T-helper 2 cell treated with Interferon-gamma antibody and Interleukin-4, amounts not matched to agents 5 μg/mL and 100 μg/mL, for 36 hours (primary cell): ENCODE data around the gene TPK1.
A peak's percentile ranks its signal among the peaks of the same experiment; 100 is the strongest.
"Not testable (repeated sequence)": the region's sequence is repeated elsewhere in the genome, so short reads cannot be mapped to it uniquely, and the experiment has no call there.

Experiments used
- DNase-seq: peaks from one replicate; pipeline ENCODE4 v3.0.0; 2021; ENCODE audit warnings: low spot score
- H3K27ac Mint-ChIP-seq: one replicate; pipeline ENCODE4 v1.8.0; 2021; ENCODE audit warnings: mild to moderate bottlenecking, mixed read lengths
- H3K27me3 Mint-ChIP-seq: one replicate; pipeline ENCODE4 v1.8.0; 2021; ENCODE audit warnings: low read depth, mixed read lengths
- H3K36me3 Mint-ChIP-seq: one replicate; pipeline ENCODE4 v1.8.0; 2021; ENCODE audit warnings: low read depth, mixed read lengths
- H3K4me1 Mint-ChIP-seq: one replicate; pipeline ENCODE4 v1.8.0; 2021; ENCODE audit warnings: low read depth, mixed read lengths
- H3K4me3 Mint-ChIP-seq: one replicate; pipeline ENCODE4 v1.8.0; 2022; ENCODE audit warnings: mild to moderate bottlenecking, moderate library complexity, mixed read lengths
- H3K9me3 Mint-ChIP-seq: one replicate; pipeline ENCODE4 v1.8.0; 2021; ENCODE audit warnings: mixed read lengths

The TPK1 gene

DNA sequence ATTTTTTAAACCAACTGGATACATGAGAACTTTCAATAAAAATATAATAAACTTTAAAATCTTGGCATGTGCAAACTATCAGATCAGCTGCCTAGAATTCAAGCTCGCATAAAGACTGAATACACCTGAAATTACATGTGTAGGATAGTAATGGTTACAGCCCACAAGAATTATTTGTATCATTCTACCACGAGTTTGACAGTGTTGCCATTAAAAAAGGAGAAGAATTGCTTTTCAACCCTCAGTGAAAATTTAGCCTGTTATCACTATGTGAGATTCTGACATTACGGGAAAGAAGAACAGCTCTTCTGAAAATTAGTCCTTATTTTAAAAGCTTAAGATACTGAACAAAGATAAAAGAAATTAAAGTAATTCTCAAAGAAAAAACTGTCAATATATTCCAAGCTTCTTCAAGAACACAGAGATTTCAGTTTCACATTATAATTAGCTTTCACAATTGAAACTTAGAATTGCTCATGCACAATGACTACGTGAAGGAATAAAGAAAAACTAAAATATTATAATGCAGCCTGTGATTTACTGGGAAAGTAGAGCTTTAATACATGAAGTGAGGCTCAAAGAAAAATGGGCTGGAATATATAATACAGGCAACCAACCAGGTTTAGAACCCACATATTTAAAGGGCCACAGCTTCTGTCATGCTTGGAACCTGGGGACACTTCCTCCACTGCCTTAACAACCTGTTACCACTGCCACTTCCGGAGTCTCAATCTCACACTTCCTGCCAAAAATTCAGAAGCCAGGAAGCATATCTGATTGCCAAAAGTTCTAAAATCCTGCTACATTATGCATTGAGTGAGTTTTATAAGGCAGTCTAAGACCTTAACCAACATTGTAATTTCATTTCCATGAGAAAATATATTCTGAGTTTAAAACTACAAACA is 23.2 kb downstream of the TPK1 start:
- peak; percentile 38 for DNase-seq
- H3K36me3 Mint-ChIP-seq = peaks cover 8% of the 10 kb centered on the region

GRCh38 chr7:144805627-144806239 is 30.1 kb downstream of the TPK1 start:
- Mint-ChIP-seq H3K27ac (no peak overlapping the region), H3K27me3 (no peaks in the 10 kb centered on the region), H3K4me3 (no peak overlapping the region), H3K4me1 (peaks cover 18% of the 10 kb centered on the region), H3K9me3 (no peaks in the 10 kb centered on the region), H3K36me3 (peaks cover 20% of the 10 kb centered on the region)
- DNase-seq = no peak

More for the DNA sequence above, 23.2 kb downstream of the TPK1 start:
- Mint-ChIP-seq H3K9me3 (no peaks in the 10 kb centered on the region), H3K4me1 (peaks cover 43% of the 10 kb centered on the region), H3K27ac (peak overlapping the region; percentile 86), H3K27me3 (no peaks in the 10 kb centered on the region), H3K4me3 (peak overlapping the region; percentile 75)

- H3K27me3 Mint-ChIP-seq, H3K4me3 Mint-ChIP-seq, H3K27ac Mint-ChIP-seq, DNase-seq: not testable (repeated sequence)
- Mint-ChIP-seq H3K9me3 (peaks cover 20% of the 10 kb centered on the region), H3K4me1 (peaks cover 14% of the 10 kb centered on the region), H3K36me3 (peaks cover 27% of the 10 kb centered on the region)
These were observed 35.0 kb downstream of the TPK1 start for GRCh38 chr7:144800678-144801436.

DNA sequence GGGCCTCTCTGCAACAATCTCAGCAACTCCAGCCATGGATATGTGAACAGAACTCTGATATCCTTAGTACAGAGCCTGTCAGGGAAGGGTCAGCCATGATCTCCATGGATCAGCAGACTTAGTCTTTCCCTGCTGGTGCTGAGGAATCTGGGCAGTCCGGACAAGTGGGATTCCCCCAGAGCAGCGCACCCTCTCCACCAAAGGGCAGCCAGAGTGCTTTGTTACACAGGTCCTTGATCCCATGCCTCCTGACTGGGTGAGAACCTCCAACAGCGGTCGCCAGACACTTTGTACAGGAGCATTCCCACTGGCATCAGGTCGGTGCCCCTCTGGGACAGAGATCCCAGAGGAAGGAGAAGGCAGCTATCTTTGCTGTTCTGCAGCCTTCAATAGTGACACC is 38.9 kb downstream of the TPK1 start:
- Mint-ChIP-seq H3K4me1 (peaks cover 14% of the 10 kb centered on the region), H3K4me3 (no peak overlapping the region), H3K27me3 (no peaks in the 10 kb centered on the region), H3K27ac (no peak overlapping the region), H3K36me3 (peaks cover 20% of the 10 kb centered on the region), H3K9me3 (peaks cover 20% of the 10 kb centered on the region)
- no peak for DNase-seq

GRCh38 chr7:144792050-144792449 is 43.8 kb downstream of the TPK1 start:
- DNase-seq = no peak
- no peak overlapping the region for H3K27ac Mint-ChIP-seq
- H3K4me1 Mint-ChIP-seq = no peaks in the 10 kb centered on the region
- H3K27me3 Mint-ChIP-seq = no peaks in the 10 kb centered on the region
- H3K4me3 Mint-ChIP-seq = no peak overlapping the region
- no peaks in the 10 kb centered on the region for H3K36me3 Mint-ChIP-seq
- H3K9me3 Mint-ChIP-seq = no peaks in the 10 kb centered on the region

DNA sequence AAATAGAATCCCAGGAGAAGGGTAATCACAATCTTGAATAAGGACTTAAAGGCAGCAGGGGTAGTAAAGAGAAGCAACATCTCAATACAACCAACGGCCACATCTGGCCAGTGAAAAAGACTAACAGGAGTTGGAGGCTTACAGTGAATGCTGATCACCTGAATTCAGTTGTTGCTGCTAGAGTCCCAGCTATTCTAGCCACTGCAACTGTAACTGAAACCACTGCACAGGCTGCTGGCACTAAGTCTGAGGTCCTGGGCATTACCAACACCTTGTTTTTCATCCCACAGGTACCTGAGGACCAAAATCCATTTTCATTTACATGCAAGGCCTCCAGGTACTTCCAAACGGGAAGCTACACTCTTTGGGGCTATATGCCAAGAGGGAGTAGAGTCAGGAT is 44.4 kb downstream of the TPK1 start:
- Mint-ChIP-seq H3K27ac (no peak overlapping the region), H3K36me3 (no peaks in the 10 kb centered on the region), H3K4me3 (no peak overlapping the region), H3K27me3 (no peaks in the 10 kb centered on the region), H3K4me1 (peaks cover 2% of the 10 kb centered on the region), H3K9me3 (no peaks in the 10 kb centered on the region)
- no peak for DNase-seq

DNA sequence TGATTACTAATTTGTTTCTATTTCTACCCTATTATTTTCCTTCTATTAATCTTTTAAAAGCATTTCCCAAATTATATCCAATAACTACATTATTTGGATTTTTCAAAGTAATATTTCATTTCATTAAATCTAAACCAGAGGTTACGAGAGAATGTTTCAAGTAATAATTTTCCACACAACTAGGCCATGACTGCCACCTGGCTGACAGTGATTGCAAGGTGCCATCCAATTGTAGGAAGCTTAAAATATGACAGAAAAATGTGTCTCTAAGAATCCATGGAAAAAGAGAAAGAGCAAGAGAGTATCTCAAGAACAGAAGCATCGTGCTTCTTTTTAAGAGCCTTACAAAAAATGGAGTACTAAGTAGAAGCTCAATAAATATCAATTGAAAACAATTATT is 48.7 kb downstream of the TPK1 start:
- Mint-ChIP-seq H3K4me3 (no peak overlapping the region), H3K36me3 (no peaks in the 10 kb centered on the region), H3K27ac (no peak overlapping the region), H3K9me3 (no peaks in the 10 kb centered on the region), H3K4me1 (peaks cover 3% of the 10 kb centered on the region), H3K27me3 (no peaks in the 10 kb centered on the region)
- DNase-seq = no peak

DNA sequence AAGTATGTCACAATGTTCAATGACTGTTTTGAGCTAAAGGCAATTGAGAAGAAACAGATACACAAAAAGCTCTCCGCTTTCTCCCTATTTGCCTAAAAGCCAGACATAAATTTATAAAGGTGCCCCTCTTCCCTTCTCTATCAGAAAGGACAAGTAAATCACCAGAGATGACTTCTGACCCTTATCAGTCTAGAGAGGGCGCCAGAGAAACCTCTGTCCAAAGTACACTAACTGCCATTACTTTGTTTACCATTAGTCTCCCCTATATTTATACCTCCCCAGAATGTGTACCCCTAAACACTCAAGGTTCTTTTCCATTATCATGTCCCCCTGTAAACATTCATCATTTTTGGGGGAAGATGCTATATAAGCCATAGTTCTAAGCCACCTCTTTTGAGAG is 49.3 kb downstream of the TPK1 start:
- Mint-ChIP-seq H3K36me3 (no peaks in the 10 kb centered on the region), H3K4me3 (no peak overlapping the region), H3K27me3 (no peaks in the 10 kb centered on the region), H3K27ac (no peak overlapping the region), H3K9me3 (no peaks in the 10 kb centered on the region), H3K4me1 (peaks cover 3% of the 10 kb centered on the region)
- DNase-seq = no peak

DNA sequence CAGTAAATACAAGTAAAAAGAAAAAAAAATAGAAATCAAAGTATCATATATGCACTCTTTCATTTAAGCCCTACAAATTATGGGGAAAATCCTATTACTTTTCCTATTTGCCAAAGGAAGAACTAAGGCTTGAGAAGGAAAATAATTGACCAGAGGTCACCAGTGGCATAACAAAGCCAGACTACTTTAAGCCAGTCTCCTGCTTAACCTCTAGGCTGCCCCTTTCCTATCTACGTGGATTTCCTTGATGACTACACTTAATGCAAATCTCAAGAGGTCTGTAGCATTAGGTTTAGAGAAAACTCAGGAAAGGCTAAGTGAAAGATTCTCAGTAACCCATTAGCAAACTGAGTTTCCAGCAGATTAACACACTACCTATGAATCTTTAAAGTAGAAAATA is 49.8 kb downstream of the TPK1 start:
- no peaks in the 10 kb centered on the region for H3K9me3 Mint-ChIP-seq
- H3K27me3 Mint-ChIP-seq = no peaks in the 10 kb centered on the region
- no peak overlapping the region for H3K4me3 Mint-ChIP-seq
- H3K27ac Mint-ChIP-seq = no peak overlapping the region
- peaks cover 3% of the 10 kb centered on the region for H3K4me1 Mint-ChIP-seq
- DNase-seq = no peak
- H3K36me3 Mint-ChIP-seq = no peaks in the 10 kb centered on the region

DNA sequence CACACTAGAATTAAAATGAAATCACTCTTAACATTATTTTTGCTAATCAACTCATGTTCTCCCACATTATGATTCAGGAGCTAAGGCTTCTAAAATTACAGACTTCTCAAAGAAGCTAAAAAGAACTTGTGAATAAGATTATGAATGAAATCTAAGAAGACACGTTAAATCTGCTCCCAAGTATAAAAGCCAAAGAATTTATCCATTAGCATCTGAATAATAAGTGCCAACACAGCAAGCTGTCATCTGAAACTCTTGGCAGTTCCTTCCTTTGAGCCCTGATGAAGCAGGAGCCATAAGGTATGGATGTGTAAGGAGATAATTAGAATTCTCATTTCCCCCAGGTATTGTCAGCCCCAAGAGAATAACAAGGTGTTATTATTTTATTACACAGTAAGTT is 50.3 kb downstream of the TPK1 start:
- Mint-ChIP-seq H3K4me1 (peaks cover 3% of the 10 kb centered on the region), H3K36me3 (no peaks in the 10 kb centered on the region), H3K27me3 (no peaks in the 10 kb centered on the region), H3K9me3 (no peaks in the 10 kb centered on the region), H3K4me3 (no peak overlapping the region), H3K27ac (no peak overlapping the region)
- no peak for DNase-seq

- Mint-ChIP-seq H3K27me3 (no peaks in the 10 kb centered on the region), H3K36me3 (no peaks in the 10 kb centered on the region), H3K4me1 (peaks cover 3% of the 10 kb centered on the region), H3K4me3 (no peak overlapping the region), H3K27ac (no peak overlapping the region), H3K9me3 (no peaks in the 10 kb centered on the region)
- no peak for DNase-seq
These were observed 50.9 kb downstream of the TPK1 start for GRCh38 chr7:144784943-144785342.

- Mint-ChIP-seq H3K27me3 (no peaks in the 10 kb centered on the region), H3K4me1 (peaks cover 3% of the 10 kb centered on the region), H3K27ac (no peak overlapping the region), H3K9me3 (no peaks in the 10 kb centered on the region), H3K36me3 (no peaks in the 10 kb centered on the region), H3K4me3 (no peak overlapping the region)
- DNase-seq = no peak
These were observed 51.4 kb downstream of the TPK1 start for GRCh38 chr7:144784441-144784840.

DNA sequence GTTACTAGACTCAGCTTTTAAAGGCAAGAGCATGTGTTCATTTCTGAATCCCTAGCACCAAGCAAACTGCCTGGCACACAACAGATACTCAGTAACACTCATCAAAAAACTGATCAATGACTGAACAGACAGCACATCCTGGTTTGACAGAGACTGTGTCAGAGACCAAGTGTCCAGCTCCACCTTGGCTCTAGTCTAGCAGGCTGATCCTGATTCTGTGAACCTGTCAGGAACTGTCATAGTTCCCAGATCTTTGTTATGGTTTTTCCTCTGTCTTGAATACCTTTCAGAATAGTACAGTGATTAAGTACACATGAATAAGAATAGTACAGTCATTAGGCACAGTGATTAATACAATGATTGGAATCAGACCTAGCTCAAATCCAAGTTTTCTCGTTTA is 53.0 kb downstream of the TPK1 start:
- no peak for DNase-seq
- H3K4me3 Mint-ChIP-seq = no peak overlapping the region
- H3K27ac Mint-ChIP-seq = no peak overlapping the region
- H3K36me3 Mint-ChIP-seq = no peaks in the 10 kb centered on the region
- peaks cover 7% of the 10 kb centered on the region for H3K4me1 Mint-ChIP-seq
- H3K27me3 Mint-ChIP-seq = no peaks in the 10 kb centered on the region
- no peaks in the 10 kb centered on the region for H3K9me3 Mint-ChIP-seq

- H3K4me1 Mint-ChIP-seq = peaks cover 12% of the 10 kb centered on the region
- no peak overlapping the region for H3K27ac Mint-ChIP-seq
- no peaks in the 10 kb centered on the region for H3K36me3 Mint-ChIP-seq
- H3K4me3 Mint-ChIP-seq = no peak overlapping the region
- no peaks in the 10 kb centered on the region for H3K27me3 Mint-ChIP-seq
- no peak for DNase-seq
- H3K9me3 Mint-ChIP-seq = no peaks in the 10 kb centered on the region
These were observed 55.7 kb downstream of the TPK1 start for GRCh38 chr7:144780071-144780608.
